HG02840 (cell line): ENCODE results near the gene DR1.
"Not testable (repeated sequence)": the region's sequence is repeated elsewhere in the genome, so short reads cannot be mapped to it uniquely, and the experiment has no call there.

Source experiments
- ATAC-seq: cut with Tn5 transposase; IDR thresholded peaks from one replicate; pipeline ENCODE4 v1.9.1; 2021; ENCODE audit warnings: mild to moderate bottlenecking, moderate library complexity, moderate number of reproducible peaks; ENCODE audit not compliant: unreplicated experiment, low FRiP score

The DR1 gene

GRCh38 chr1:93339171-93339697, 6.5 kb upstream of the DR1 start:
- ATAC-seq: no peak

GRCh38 chr1:93340090-93340489, 5.6 kb upstream of the DR1 start:
- ATAC-seq: no peak

GRCh38 chr1:93344484-93344883, 1.2 kb upstream of the DR1 start:
- no peak for ATAC-seq

- ATAC-seq: no peak
These were observed 648 bp upstream of the DR1 start for GRCh38 chr1:93344886-93345632.

- ATAC-seq: peak; percentile 33
These were observed 800 bp downstream of the DR1 start for GRCh38 chr1:93346421-93346993.

GRCh38 chr1:93347334-93347899, 1.7 kb downstream of the DR1 start:
- ATAC-seq: no peak

- no peak for ATAC-seq
These were observed 2.5 kb downstream of the DR1 start for GRCh38 chr1:93348104-93348728.

GRCh38 chr1:93349231-93350135, 3.8 kb downstream of the DR1 start:
- no peak for ATAC-seq

GRCh38 chr1:93350322-93350721, 4.6 kb downstream of the DR1 start:
- ATAC-seq: no peak

- no peak for ATAC-seq
These were observed 5.2 kb downstream of the DR1 start for GRCh38 chr1:93350875-93351274.

GRCh38 chr1:93351346-93351745, 5.6 kb downstream of the DR1 start:
- not testable (repeated sequence) for ATAC-seq

- no peak for ATAC-seq
These were observed 6.7 kb downstream of the DR1 start for GRCh38 chr1:93352376-93352775.

GRCh38 chr1:93353286-93353685, 7.6 kb downstream of the DR1 start:
- no peak for ATAC-seq

GRCh38 chr1:93354749-93355148, 9.0 kb downstream of the DR1 start:
- no peak for ATAC-seq

- no peak for ATAC-seq
These were observed 11.5 kb downstream of the DR1 start for GRCh38 chr1:93357242-93357641.

- ATAC-seq: no peak
These were observed 12.6 kb downstream of the DR1 start for GRCh38 chr1:93358293-93358692.

- ATAC-seq: no peak
These were observed 14.4 kb downstream of the DR1 start for GRCh38 chr1:93360111-93360510.

GRCh38 chr1:93362237-93362636, 16.5 kb downstream of the DR1 start:
- ATAC-seq: no peak

- ATAC-seq: no peak
These were observed 20.1 kb downstream of the DR1 start for GRCh38 chr1:93365813-93366212.

GRCh38 chr1:93369734-93370133, 24.0 kb downstream of the DR1 start:
- no peak for ATAC-seq
